ENCODE data around the gene NAIF1. TPM values are rescaled to one million over a fixed set of nuclear protein-coding genes. Genes with fewer than 3 reads are reported as not detected.

The NAIF1 gene
- polyA plus RNA-seq, 3 donors = 4.6 to 6.5 (median 5.6) TPM

DNA sequence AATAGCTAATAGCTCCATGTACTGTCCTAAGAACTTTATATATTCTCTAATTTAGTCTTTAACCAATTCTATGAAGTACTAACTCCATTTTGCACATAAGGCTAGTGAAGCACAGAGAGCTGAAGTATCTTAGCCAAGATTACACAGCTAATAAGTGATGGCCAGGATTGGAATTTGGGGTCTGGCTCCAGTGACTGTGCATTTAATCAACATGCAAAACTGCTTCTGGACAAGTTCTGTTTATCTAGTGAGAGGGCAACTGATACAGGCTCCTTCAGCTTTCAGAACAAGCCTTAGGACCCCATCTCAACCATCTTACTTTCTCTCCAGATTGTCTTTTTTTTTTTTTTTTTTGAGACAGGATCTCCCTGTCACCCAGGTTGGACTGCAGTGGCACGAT, 22.2 kb upstream of the NAIF1 start:
- H4K20me1 ChIP-seq (ENCODE audit: insufficient read depth, low read length) = peaks cover 88% of the 10 kb centered on the region
- no peak overlapping the region for H3K4me3 ChIP-seq (replicated peaks in 1 of 3; ENCODE audit: low read depth in 2 of 3, low read length in 3 of 3)
- Mint-ChIP-seq H3K27me3 (ENCODE audit: low read depth in 3 of 3) (no peaks in the 10 kb centered on the region), H3K27ac (no peak overlapping the region), H3K4me1 (peaks cover 45% of the 10 kb centered on the region), H3K4me3 (no peak overlapping the region), H3K36me3 (peaks cover 20 to 51% of the 10 kb centered on the region in 2 donors), H3K9me3 (no peaks in the 10 kb centered on the region)
- peaks cover 32 to 37% of the 10 kb centered on the region in 2 donors for H3K4me1 ChIP-seq (ENCODE audit: control insufficient read depth in 1 of 2, insufficient read depth in 2 of 2, low read length in 2 of 2)
- H3K9me3 ChIP-seq (replicated peaks in 1 of 2; ENCODE audit: control insufficient read depth in 1 of 2, insufficient read depth in 1 of 2, low read length in 2 of 2) = no peaks in the 10 kb centered on the region
- H3K27ac ChIP-seq (ENCODE audit: low read depth in 1 of 2, low read length in 2 of 2) = no peak overlapping the region
- 100% methylated on average over 1 of the region's 1 CpG for WGBS (ENCODE audit: insufficient coverage)
- no peak overlapping the region for H2AFZ ChIP-seq (ENCODE audit: insufficient read depth, low read depth, low read length, poor library complexity, severe bottlenecking)
- H3K36me3 ChIP-seq (replicated peaks in 1 of 2; ENCODE audit: control insufficient read depth in 1 of 2, insufficient read depth in 2 of 2, low read length in 2 of 2) = peaks cover 9 to 22% of the 10 kb centered on the region in 2 donors
- H3K79me2 ChIP-seq (ENCODE audit: insufficient read depth, low read length) = peaks cover 87% of the 10 kb centered on the region
- H3K4me2 ChIP-seq (replicated peaks; ENCODE audit: extremely low read depth, low read length, poor library complexity, severe bottlenecking) = no peak overlapping the region
- intact Hi-C loops (cut with micrococcal nuclease) = loop anchor here in 1 of 2 donors (10.0 kb wide), 1 partner anchor 144 kb away; no protein-coding TSS in a partner anchor
- DNase-seq = no peak
- H3K9ac ChIP-seq (ENCODE audit: insufficient read depth, low read length, poor library complexity, severe bottlenecking) = no peak overlapping the region
- TF ChIP-seq, protein P1, sequence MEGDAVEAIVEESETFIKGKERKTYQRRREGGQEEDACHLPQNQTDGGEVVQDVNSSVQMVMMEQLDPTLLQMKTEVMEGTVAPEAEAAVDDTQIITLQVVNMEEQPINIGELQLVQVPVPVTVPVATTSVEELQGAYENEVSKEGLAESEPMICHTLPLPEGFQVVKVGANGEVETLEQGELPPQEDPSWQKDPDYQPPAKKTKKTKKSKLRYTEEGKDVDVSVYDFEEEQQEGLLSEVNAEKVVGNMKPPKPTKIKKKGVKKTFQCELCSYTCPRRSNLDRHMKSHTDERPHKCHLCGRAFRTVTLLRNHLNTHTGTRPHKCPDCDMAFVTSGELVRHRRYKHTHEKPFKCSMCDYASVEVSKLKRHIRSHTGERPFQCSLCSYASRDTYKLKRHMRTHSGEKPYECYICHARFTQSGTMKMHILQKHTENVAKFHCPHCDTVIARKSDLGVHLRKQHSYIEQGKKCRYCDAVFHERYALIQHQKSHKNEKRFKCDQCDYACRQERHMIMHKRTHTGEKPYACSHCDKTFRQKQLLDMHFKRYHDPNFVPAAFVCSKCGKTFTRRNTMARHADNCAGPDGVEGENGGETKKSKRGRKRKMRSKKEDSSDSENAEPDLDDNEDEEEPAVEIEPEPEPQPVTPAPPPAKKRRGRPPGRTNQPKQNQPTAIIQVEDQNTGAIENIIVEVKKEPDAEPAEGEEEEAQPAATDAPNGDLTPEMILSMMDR (IDR thresholded peaks at IDR 0.05) = no peak
- H3K27me3 ChIP-seq (ENCODE audit: control insufficient read depth in 2 of 2, insufficient read depth in 2 of 2, low read length in 2 of 2) = no peaks in the 10 kb centered on the region

DNA sequence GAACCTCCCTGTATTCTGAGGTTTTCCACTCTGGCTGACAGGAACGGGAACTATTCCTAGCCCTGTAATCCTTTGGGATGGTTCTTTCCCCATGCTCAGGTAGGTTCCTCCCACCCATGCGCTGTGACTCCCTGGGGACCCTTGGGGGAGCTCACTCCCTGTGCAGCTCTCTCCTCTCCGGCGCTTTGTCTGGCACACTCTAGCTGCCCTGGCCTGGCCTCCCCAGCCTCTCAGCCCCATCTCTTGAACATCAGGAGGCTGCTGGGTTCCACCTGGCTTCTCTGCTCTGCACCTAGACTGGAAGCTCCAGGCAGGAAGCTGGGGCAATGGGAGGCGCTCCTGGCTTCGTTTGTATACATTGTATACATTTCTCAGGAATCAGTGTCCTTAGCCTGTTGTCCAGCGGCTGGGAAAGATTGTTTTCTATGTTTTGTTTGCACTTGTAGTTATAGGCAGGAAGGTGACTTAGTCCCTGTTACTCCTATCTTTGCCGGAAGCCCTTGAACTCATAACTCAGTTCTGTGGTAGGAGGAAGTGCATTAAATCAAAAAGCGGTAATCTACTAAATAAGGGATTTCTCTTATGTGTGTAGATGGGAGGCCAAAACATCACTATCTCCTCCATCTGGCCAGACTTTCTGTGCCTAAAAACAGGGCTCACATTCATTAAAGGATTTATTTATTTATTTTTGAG, 21.3 kb upstream of the NAIF1 start:
- no peak overlapping the region for H3K4me3 Mint-ChIP-seq
- H3K79me2 ChIP-seq (ENCODE audit: insufficient read depth, low read length) = peaks cover 93% of the 10 kb centered on the region
- no peak overlapping the region for H3K9ac ChIP-seq (ENCODE audit: insufficient read depth, low read length, poor library complexity, severe bottlenecking)

More for the DNA sequence above, 21.3 kb upstream of the NAIF1 start:
- WGBS (ENCODE audit: insufficient coverage) = 94% methylated on average over 4 of the region's 9 CpGs
- H3K36me3 ChIP-seq (replicated peaks in 1 of 2; ENCODE audit: control insufficient read depth in 1 of 2, insufficient read depth in 2 of 2, low read length in 2 of 2) = peaks cover 9 to 22% of the 10 kb centered on the region in 2 donors
- no peak overlapping the region for H3K4me2 ChIP-seq (replicated peaks; ENCODE audit: extremely low read depth, low read length, poor library complexity, severe bottlenecking)
- H3K27ac ChIP-seq (ENCODE audit: low read depth in 1 of 2, low read length in 2 of 2) = no peak overlapping the region
- H3K27me3 ChIP-seq (ENCODE audit: control insufficient read depth in 2 of 2, insufficient read depth in 2 of 2, low read length in 2 of 2) = no peaks in the 10 kb centered on the region
- TF ChIP-seq, protein P1 (IDR thresholded peaks at IDR 0.05) = no peak
- peaks cover 26 to 28% of the 10 kb centered on the region in 2 donors for H3K4me1 ChIP-seq (ENCODE audit: control insufficient read depth in 1 of 2, insufficient read depth in 2 of 2, low read length in 2 of 2)
- H3K36me3 Mint-ChIP-seq = peaks cover 22 to 53% of the 10 kb centered on the region in 2 donors
- no peak overlapping the region for H3K4me3 ChIP-seq (replicated peaks in 1 of 3; ENCODE audit: low read depth in 2 of 3, low read length in 3 of 3)
- peaks cover 42% of the 10 kb centered on the region for H3K4me1 Mint-ChIP-seq
- intact Hi-C loops (cut with micrococcal nuclease) = loop anchor here in 1 of 2 donors (10.0 kb wide), 1 partner anchor 144 kb away; no protein-coding TSS in a partner anchor
- no peaks in the 10 kb centered on the region for H3K27me3 Mint-ChIP-seq (ENCODE audit: low read depth in 3 of 3)
- H2AFZ ChIP-seq (ENCODE audit: insufficient read depth, low read depth, low read length, poor library complexity, severe bottlenecking) = no peak overlapping the region
- no peak for DNase-seq
- H4K20me1 ChIP-seq (ENCODE audit: insufficient read depth, low read length) = peaks cover 90% of the 10 kb centered on the region
- no peaks in the 10 kb centered on the region for H3K9me3 ChIP-seq (replicated peaks in 1 of 2; ENCODE audit: control insufficient read depth in 1 of 2, insufficient read depth in 1 of 2, low read length in 2 of 2)
- no peaks in the 10 kb centered on the region for H3K9me3 Mint-ChIP-seq
- H3K27ac Mint-ChIP-seq = peak overlapping the region in 1 of 7 donors; percentile 64

All from CD14-positive monocyte (primary cell).